Left colon (tissue), 2 donors: ENCODE results near the gene PKD1. TPM values are rescaled to one million over a fixed set of nuclear protein-coding genes. Genes with fewer than 3 reads are reported as not detected.

Experiments used
- ATAC-seq: fragments of 200-7000 bp; cut with Tn5 transposase; one replicate; pipeline ENCODE4 v1.9.1; 2020; ENCODE audit warnings: mild to moderate bottlenecking, moderate library complexity
- DNase-seq, 2 donors: peaks; one replicate each; pipeline ENCODE4 v3.0.0-alpha.2; 2020
- intact Hi-C, 2 donors: fragments of 100-400 bp; cut with DNase I in 1 of 2; cut with micrococcal nuclease in 1 of 2; formaldehyde crosslinking; loops; one replicate each; pipeline versions ENCODE4 v1.11.2 to v1.14.0; 2022; cut with DNase I, micrococcal nuclease
- total RNA-seq, 2 donors: library from RNA; stranded (reverse); fragmentation: NEBNext Ultra II Directional; extraction: Animal tissue kit (Norgen Biotek cat#: 25700); gene quantifications; one replicate each; pipeline ENCODE4 v1.2.1, GENCODE V29; 2021
- donor health status: DM: no; HTN: no; CAD: no.
- donor health status: DM: yes; HTN: yes; CAD: no.

Gene PKD1
- total RNA-seq, 2 donors from 2014 or later: 75.1 to 76.7 TPM

DNA sequence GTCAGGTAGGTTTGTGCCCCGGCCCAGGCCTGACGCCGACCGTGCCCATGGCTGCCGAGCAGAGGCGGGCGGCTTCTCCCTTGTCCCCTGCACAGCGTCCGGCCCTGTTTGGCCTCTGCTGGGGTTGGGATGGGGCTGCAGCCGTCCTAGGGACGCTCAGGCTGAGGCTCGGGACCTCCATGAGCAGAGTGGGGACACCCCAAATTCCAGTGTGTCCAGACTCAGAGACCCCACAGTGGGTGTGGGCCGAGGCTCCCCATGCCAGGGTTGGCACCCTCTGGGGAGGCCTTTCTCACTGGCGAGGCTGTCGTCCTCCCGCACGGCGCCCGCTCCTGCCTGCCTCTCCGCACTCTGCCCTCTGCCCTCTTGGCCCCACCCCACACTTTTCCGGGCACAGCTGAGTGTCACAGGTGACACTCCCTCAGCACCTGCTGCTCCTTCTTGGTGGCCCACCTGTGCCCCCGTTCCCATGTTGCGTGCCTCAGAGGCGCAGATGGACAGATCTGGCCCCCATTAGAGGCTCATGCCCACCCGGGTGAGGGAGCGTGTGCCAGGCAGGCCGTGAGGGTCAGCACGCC is 36.0 kb upstream of the PKD1 start:
- no peak for DNase-seq
- intact Hi-C loops: no loop called here
- peak; percentile 13 for ATAC-seq

DNA sequence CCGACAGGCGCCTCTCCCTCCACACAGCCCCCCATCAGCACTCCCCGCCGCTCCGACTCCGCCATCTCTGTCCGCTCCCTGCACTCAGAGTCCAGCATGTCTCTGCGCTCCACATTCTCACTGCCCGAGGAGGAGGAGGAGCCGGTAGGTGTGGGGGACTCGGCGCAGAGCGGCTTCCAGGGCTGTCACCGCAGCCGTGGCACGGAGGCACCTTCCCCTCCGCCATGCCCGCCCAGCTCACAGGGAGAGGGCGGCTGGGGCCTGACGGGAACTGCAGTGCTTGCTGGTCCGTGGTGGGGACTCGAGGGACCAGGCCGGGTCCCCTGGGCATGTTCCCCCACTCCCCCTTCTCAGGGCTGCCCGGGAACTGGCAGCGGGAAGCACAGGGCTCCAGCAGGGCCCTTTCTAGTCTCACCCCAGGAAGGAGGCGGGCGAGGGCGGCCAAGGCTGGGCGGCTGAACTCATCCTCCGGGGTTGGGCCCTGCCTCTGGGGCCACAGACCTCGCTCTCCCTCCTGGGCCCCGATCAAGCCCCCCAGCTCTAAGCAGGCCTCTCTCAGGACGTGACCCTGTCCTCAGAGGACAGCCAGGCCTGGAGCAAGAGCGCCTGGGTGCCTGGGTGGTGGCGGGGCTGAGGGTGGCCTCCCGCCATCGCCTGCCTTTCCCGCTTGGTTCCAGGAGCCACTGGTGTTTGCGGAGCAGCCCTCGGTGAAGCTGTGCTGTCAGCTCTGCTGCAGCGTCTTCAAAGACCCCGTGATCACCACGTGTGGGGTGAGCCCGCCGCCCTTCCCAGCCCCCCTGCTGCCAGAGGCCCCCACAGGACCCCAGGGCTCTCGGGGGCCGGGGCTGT is 35.1 kb upstream of the PKD1 start:
- intact Hi-C loops: no loop called here
- no peak for DNase-seq
- ATAC-seq: no peak

DNA sequence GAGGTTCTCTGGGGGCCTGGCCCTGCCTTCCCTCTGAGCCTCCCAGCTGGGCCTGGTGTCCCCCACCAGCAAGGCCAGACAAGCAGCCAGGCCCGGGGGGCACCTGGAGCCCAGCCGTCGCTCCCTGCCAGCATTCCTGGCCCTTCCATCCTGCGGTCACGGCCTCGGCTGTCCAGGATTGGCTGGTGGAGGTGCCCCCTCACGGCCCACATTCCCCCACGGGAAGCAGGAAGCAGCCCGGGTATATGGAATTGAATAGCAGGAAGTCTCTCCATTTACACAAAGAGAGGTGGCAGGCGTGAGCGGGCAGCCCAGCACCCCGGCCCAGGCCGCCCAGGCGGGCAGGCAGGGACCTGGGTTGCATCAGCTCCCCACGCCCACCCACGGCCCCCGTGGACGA is 34.4 kb upstream of the PKD1 start:
- ATAC-seq (peak; percentile 9), DNase-seq (no peak)
- intact Hi-C loops: no loop called here

GRCh38 chr16:2167068-2167638 is 31.5 kb upstream of the PKD1 start:
- no peak for ATAC-seq

GRCh38 chr16:2166263-2167067 is 30.8 kb upstream of the PKD1 start:
- ATAC-seq (no peak), DNase-seq (no peak)
- intact Hi-C loops: no loop called here

More at GRCh38 chr16:2167068-2167638, 31.5 kb upstream of the PKD1 start:
- DNase-seq: no peak
- intact Hi-C loops: no loop called here

GRCh38 chr16:2165861-2166260 is 30.2 kb upstream of the PKD1 start:
- ATAC-seq (no peak), DNase-seq (no peak)
- intact Hi-C loops: no loop called here

DNA sequence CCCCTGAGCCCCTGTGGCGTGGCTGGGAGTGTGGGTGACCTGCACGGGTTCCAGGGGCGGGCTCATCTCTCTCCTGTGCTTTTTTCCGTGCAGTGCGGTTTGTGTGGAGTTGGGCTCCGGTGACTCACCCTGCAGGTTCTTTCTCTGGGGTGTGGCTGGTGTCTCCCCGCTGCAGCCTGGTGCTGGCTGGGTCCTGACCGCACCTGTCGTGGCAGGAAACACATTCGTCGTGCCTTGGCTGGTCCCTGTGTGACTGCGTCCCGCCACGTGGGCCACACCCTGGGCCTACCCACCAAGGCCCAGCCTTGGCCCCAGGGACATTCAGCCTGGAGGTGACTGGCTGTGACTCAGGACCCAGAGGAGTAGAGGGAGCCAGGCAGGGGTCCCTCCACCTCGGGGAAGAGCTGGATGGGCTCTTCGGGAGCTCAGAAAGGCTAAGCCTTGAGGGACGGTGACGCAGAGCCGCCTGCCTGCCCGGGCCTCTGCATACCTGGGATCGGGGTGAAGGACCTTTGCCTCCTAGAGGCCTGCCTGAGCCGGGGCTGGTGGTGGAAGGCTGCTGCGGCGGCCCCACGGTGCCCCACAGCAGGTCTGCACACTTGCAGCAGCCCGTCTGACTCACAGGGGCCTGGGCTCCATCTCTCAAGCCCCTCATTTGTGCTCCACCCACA is 27.6 kb upstream of the PKD1 start:
- peak; percentile 78 to 91 for DNase-seq
- ATAC-seq: peak; percentile 87

GRCh38 chr16:2162676-2163118 is 27.0 kb upstream of the PKD1 start:
- intact Hi-C loops: no loop called here
- DNase-seq (peak in 1 of 2 donors; percentile 31), ATAC-seq (peak; percentile 4)

More for the DNA sequence above, 27.6 kb upstream of the PKD1 start:
- intact Hi-C loops: no loop called here

- no peak for DNase-seq
- intact Hi-C loops: no loop called here
- ATAC-seq: no peak
Measured at GRCh38 chr16:2161911-2162310, 26.2 kb upstream of the PKD1 start.

DNA sequence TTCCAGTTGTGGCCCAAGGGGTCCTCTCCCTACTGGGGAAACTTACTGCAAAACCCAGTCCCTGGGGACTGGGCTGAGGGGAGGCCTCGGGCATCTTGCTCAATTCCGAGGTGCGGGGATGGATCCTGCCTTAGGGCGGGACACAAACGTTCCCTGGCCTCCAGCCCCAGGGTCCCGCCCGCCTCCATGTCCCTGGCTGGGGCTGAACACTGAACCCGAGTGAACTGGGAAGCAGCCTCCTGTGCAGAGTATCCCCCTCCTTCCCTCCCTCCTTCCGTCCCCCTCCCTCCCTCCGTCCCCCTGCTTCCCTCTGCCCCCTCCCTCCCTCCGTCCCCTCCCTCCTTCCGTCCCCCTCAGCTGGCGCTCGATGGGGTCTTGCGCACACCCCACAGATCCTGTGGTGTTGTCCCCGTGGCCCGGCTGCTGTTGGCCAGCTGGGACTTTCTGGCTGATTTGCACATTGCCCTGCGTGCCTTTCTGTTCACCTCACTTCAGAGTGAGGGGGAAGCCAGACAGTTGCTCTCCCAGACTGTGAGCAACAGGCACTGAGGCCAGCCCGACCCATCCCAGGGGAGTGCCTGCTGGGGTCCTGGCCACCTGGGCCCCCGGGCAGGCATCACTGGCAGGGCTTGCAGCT is 25.3 kb upstream of the PKD1 start:
- intact Hi-C loops: no loop called here
- ATAC-seq: no peak
- DNase-seq: peak; percentile 43 to 63

DNA sequence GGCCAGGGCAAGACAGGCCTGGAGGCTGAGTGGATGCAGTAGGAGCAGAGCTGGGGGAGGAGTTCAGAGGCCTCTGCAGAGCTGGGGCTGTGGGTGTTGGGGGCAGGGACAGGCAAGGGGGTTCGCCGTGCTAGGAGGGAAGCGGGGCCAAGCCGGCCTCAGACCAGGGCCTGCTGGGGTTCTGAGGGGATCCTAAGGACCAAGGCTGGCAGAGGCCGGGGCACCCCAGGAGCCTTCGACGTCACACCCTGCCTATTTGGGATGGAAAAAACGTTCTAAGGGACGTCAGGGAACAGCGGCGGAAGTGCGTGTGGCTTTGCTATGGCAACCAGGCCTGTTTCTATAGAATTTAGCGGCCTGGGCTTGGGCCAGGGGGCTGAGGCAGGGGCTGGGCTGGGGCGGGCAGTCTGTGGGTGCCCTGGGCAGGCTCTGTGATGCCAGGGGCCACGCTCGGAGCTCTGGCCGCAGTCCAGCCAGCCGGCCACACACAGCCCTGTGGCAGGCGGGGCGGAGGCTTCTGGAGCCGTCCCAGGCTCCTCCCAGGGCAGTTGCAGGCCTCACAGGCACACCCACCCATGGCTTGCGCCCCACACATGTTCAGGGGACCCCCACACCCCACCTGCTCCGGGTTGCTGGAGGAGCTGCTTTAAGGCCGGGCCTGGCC is 23.6 kb upstream of the PKD1 start:
- ATAC-seq: peak; percentile 18
- intact Hi-C loops: no loop called here

GRCh38 chr16:2158262-2158638 is 22.6 kb upstream of the PKD1 start:
- intact Hi-C loops: no loop called here
- no peak for ATAC-seq
- DNase-seq: peak in 1 of 2 donors; percentile 19

More for the DNA sequence above, 23.6 kb upstream of the PKD1 start:
- peak; percentile 66 to 74 for DNase-seq

DNA sequence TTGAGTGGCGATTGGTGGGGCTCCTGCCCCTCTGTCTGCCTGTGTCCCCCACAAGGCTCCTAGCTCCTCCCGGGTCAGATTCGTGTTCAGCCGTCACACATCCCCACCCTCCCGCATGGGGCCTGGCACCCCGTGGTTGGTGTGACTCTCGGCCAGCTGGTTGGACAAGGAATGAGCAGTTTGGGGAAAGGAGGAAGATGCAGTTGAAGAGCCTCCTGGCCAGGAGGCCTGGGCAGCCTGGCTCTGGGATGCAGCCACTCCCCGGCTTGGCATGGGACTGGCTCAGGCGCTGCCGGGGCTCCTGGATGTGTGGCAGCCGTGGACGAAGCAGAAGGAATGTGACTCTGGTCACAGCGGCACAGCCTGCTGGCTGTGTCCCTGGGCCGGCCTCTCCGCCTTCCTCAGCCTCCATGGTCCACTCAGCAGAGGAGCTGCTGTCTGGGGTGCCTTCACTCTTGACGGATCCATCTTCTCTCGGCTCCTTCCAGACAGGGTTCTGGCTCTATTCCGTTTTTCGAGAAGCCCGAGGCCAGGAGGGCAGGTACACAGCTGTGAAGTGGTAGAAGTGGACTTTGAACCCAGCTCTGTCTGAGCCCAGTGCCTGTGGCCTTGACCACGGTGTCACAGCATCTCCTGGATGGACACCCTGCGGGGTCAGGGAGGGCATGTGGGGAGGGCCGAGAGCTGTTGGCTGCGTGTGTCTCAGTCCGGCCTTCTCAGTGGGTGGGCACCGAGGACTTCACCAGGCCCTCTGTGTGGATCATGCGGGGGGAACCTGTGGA is 22.0 kb upstream of the PKD1 start:
- DNase-seq (peak; percentile 44 to 58), ATAC-seq (peak; percentile 7)
- intact Hi-C loops: no loop called here

DNA sequence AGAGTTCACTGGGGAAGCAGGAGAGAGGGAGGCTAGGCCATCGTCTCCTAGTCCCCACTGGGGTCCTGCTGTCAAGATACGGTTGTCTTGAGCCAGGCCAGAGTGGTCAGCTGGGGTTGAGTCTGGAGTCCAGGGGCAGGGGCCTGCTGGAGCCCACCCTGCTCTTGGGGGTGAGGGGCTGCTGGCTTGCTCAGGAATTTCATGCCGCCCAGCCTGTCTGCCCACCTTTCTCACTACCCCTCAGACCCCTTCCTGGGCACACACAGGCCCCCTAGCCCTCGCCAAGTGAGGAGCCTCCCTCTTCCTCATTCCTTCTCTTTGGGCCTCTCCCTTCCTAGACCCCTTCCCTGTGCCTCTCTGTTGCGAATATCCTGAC is 21.1 kb upstream of the PKD1 start:
- DNase-seq (no peak), ATAC-seq (no peak)
- intact Hi-C loops: no loop called here

GRCh38 chr16:2155977-2156848 is 20.5 kb upstream of the PKD1 start:
- DNase-seq (peak; percentile 50 to 53), ATAC-seq (no peak)
- intact Hi-C loops: no loop called here
